Subcutaneous adipose tissue (tissue), 4 donors: ENCODE data around the gene UBE2J1. TPM values are rescaled to one million over a fixed set of nuclear protein-coding genes. Genes with fewer than 3 reads are reported as not detected.

Experiments used
- CTCF ChIP-seq: fragments of 450-650 bp; IDR thresholded peaks from one replicate; pipeline ENCODE4 v1.5.1; 2016; ENCODE audit warnings: low read depth, mild to moderate bottlenecking, control low read depth, antibody characterized with exemption, moderate library complexity
- total RNA-seq, 4 donors: library from RNA; depleted of rRNA; stranded (reverse); fragments of >200 nt; gene quantifications; one replicate each; pipeline ENCODE4 v1.1.0, GENCODE V29; 2016

Gene UBE2J1
- total RNA-seq, 4 donors from 2014 or later, result 20.9 to 48.3 (median 27.8) TPM

- no peak for TF ChIP-seq CTCF
Measured at GRCh38 chr6:89388846-89389245, 36.3 kb upstream of the UBE2J1 start.

GRCh38 chr6:89387516-89388201 lies 35.1 kb upstream of the UBE2J1 start:
- no peak for TF ChIP-seq CTCF

- TF ChIP-seq CTCF, result no peak
Measured at GRCh38 chr6:89386917-89387491, 34.5 kb upstream of the UBE2J1 start.

DNA sequence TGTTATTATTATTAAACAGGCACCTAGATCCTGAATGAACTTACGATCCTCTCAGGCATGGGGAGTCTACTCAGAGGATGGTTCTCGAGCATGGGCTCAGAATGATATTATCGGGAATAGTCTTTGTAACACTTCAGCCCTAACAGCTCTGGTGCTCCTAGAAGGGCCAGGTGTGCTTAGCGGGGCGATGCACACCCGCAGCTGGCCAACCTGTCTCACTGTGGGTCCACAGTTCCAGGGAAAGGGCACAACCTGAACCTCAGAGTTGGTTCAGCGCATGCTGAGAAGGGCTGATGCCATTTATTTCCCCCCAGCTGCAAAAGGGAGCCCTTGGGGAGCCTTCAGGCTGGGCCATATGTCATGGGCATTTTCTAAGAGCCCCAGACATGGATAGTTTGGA lies 33.3 kb upstream of the UBE2J1 start:
- TF ChIP-seq CTCF, result no peak

DNA sequence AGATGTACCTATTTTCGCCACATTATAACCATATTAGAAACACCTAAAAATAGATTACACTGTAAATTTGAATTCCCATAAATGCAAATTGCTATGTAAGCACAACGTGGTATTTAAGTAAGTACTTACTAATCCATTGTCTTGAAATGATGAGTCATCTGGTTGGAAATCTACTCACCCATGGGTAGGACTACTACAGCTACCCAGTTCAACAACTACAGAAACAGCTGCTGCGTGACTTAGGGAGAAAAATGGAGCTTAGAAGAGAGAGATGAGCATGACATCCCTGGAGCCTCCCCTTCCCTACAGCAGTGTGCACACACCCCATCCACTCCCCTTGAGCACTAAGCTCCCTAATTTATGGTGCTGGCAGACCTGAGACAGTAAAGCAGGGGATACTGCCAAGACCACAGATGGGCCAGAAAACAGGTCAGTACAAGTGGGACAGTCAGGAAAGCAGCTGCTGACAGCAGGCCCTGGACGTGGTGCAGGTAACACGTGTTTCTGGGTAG lies 32.7 kb upstream of the UBE2J1 start:
- TF ChIP-seq CTCF, result no peak

DNA sequence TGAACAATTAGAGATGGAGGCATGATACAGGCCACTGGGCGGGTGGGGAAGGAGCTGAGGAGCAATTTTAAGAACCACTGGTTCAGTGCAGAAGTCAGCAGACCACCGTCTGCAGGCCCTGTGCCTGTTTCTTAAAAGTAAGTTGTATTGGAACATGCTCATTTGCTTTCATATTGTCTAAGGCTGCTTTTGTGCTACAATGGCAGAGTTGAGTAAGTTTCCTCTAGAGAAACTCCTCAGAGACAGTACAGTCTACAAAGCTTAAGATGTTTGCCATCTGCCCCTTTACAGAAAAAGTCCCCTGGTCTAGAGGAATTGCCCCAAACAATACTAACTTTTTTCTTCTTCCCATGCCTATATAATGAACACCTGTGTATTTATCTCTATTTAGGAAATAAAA lies 28.5 kb upstream of the UBE2J1 start:
- no peak for TF ChIP-seq CTCF

DNA sequence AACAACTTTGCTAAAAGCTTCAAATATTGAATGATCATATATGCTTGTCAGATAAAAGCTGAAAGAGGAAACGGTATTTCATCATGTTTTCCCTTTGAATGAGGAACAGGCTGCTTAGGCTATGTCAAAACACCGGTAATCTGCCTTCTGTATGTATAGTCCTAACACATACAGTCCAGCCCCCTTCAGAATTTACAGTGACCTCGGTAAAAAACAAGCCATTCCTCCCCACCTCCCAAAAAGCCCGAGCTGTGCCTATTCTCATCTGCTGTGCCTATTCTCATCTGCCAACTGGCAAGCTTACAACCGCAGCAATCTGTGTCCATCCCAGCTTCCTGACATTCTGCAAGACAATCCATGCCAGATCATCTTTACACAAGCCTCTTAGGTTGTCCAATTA lies 26.8 kb upstream of the UBE2J1 start:
- no peak for TF ChIP-seq CTCF
